Measurements from ENCODE around the gene CCNB2.

- TF ChIP-seq EZH2phosphoT487 (IDR thresholded peaks at IDR 0.05) (no peak), CTCF (IDR thresholded peaks at IDR 0.05) (no peak), EZH2 (IDR thresholded peaks at IDR 0.05) (no peak)
Measured at GRCh38 chr15:59060348-59060747, 44.6 kb upstream of the CCNB2 start.
